Prostate gland (tissue), 2 donors: Measurements from ENCODE around the gene NRXN3.

ENCODE experiments used
- CTCF ChIP-seq, 4 experiments: fragments of 200-600 bp in 2 of 4; fragments of 450-650 bp in 2 of 4; sonication (generic) in 2 of 4; IDR thresholded peaks; 1 replicate in 3 of 4; 2 replicates in 1 of 4; pipeline ENCODE4 v1.5.1; 2016 to 2019; ENCODE audit warnings: antibody characterized with exemption in 4 of 4, mild to moderate bottlenecking in 2 of 4, moderate library complexity in 2 of 4
- POLR2AphosphoS5 ChIP-seq: sonication (generic); formaldehyde crosslinking; IDR thresholded peaks from one replicate; pipeline ENCODE4 v1.6.1; 2017; ENCODE audit warnings: antibody characterized with exemption

- TF ChIP-seq CTCF (IDR thresholded peaks at IDR 0.05): no peak
- TF ChIP-seq POLR2AphosphoS5: no peak
Observed at GRCh38 chr14:79916281-79916680, 1746.1 kb downstream of the NRXN3 start.
